H1 (cell line): ENCODE results near the gene GRID1. TPM values are rescaled to one million over a fixed set of nuclear protein-coding genes. Genes with fewer than 3 reads are reported as not detected.

Source experiments
- BCL11A ChIP-seq, 2 experiments: IDR thresholded peaks; one replicate each; pipeline ENCODE4 v1.6.1; 2011; ENCODE audit warnings: low read depth in 2 of 2, low read length in 2 of 2, mild to moderate bottlenecking in 2 of 2
- CHD2 ChIP-seq: IDR thresholded peaks from 2 replicates; pipeline ENCODE4 v1.6.1; 2012; ENCODE audit warnings: low read length, improper control_type of control experiment
- JUND ChIP-seq: IDR thresholded peaks from 2 replicates; pipeline ENCODE4 v1.6.1; 2011; ENCODE audit warnings: mild to moderate bottlenecking, improper control_type of control experiment, low read length
- KDM1A ChIP-seq: fragments of 200-600, 300-600 bp; sonication (generic); IDR thresholded peaks from 2 replicates; pipeline ENCODE4 v1.7.1; 2016; ENCODE audit warnings: mild to moderate bottlenecking, low read length, borderline replicate concordance
- KDM5A ChIP-seq: fragments of 200-600 bp; IDR thresholded peaks from 2 replicates; pipeline ENCODE4 v1.7.1; 2012; ENCODE audit warnings: mild to moderate bottlenecking, low read length, inconsistent platforms, mixed read lengths
- POU5F1 ChIP-seq: IDR thresholded peaks from 2 replicates; pipeline ENCODE4 v1.6.1; 2011; ENCODE audit warnings: low read depth, mild to moderate bottlenecking, low read length, moderate library complexity
- SRF ChIP-seq: IDR thresholded peaks from 2 replicates; pipeline ENCODE4 v1.6.1; 2011; ENCODE audit warnings: mild to moderate bottlenecking, low read depth, low read length, moderate library complexity
- ZNF274 ChIP-seq: IDR thresholded peaks from 2 replicates; pipeline ENCODE4 v1.7.0; 2012; ENCODE audit warnings: low read length, borderline replicate concordance; ENCODE audit errors: extremely low read depth
- polyA plus RNA-seq, 7 experiments: library from polyadenylated mRNA; depleted of rRNA in 3 of 7; stranded (reverse) in 5 of 7; unstranded in 2 of 7; fragments of >200 nt in 5 of 7; fragments of 200-250 nt in 2 of 7; gene quantifications; 1 replicate in 5 of 7; 2 replicates in 1 of 7; 4 replicates in 1 of 7; pipeline versions ENCODE4 v1.2.1 to v1.2.3, GENCODE V29; 2011 to 2013; ENCODE audit warnings: missing spikeins in 2 of 7, mixed read lengths in 2 of 7
- total RNA-seq: library from RNA; stranded (reverse); fragmentation: NEBNext Ultra II Directional; extraction: Animal tissue kit (Norgen Biotek cat#: 25700); gene quantifications from 2 replicates; pipeline ENCODE4 v1.2.1, GENCODE V29; 2021

GRID1 gene
- total and polyA plus RNA-seq, 2 of the 8 experiments (the other 6 are each of a cell fraction or from before 2014, with no cell fraction given) = 0.22 to 0.30 TPM

- TF ChIP-seq KDM1A (peak; percentile 51), BCL11A (IDR thresholded peaks at IDR 0.05; ENCODE audit: low read depth in 2 of 2, low read length in 2 of 2) (no peak), SRF (no peak), POU5F1 (no peak), KDM5A (no peak), CHD2 (no peak), ZNF274 (no peak), JUND (no peak)
These were observed 232 bp upstream of the GRID1 start (continued) for GRCh38 chr10:86366902-86367151.
